Lower lobe of right lung (tissue), 2 donors: ENCODE data around the gene MAOB. TPM values are rescaled to one million over a fixed set of nuclear protein-coding genes. Genes with fewer than 3 reads are reported as not detected.

Experiments used
- ATAC-seq, 2 donors: fragments of 200-7000 bp; cut with Tn5 transposase; one replicate each; pipeline ENCODE4 v1.9.1; 2020 to 2022; ENCODE audit warnings: mild to moderate bottlenecking in 2 of 2, moderate library complexity in 2 of 2
- DNase-seq: peaks from one replicate; pipeline ENCODE4 v3.0.0-alpha.2; 2020
- H3K27ac ChIP-seq: fragments of 200-600 bp; one replicate; pipeline ENCODE4 v1.8.0; 2022
- H3K27me3 ChIP-seq: fragments of 200-600 bp; one replicate; pipeline ENCODE4 v1.8.0; 2022; ENCODE audit warnings: low read depth
- H3K36me3 ChIP-seq: fragments of 200-600 bp; one replicate; pipeline ENCODE4 v1.8.0; 2022; ENCODE audit warnings: mild to moderate bottlenecking
- H3K4me1 ChIP-seq: fragments of 200-600 bp; one replicate; pipeline ENCODE4 v1.8.0; 2022
- H3K4me3 ChIP-seq: fragments of 200-600 bp; one replicate; pipeline ENCODE4 v1.8.0; 2022; ENCODE audit warnings: mild to moderate bottlenecking
- H3K9me3 ChIP-seq: fragments of 200-600 bp; one replicate; pipeline ENCODE4 v1.8.0; 2022
- intact Hi-C: fragments of 100-400 bp; cut with DNase I; formaldehyde crosslinking; loops from one replicate; pipeline ENCODE4 v1.11.0; 2022
- total RNA-seq: library from RNA; stranded (reverse); fragmentation: NEBNext Ultra II Directional; extraction: Animal tissue kit (Norgen Biotek cat#: 25700); gene quantifications from one replicate; pipeline ENCODE4 v1.2.1, GENCODE V29; 2021
- TF ChIP-seq, protein P1 (sequence below): fragments of 200-600 bp; IDR thresholded peaks from one replicate; pipeline ENCODE4 v1.8.0; 2022; ENCODE audit warnings: antibody characterized with exemption, mild to moderate bottlenecking
- donor health status: DM: no; HTN: yes; CAD: no; lungs with severe emphysema.

The MAOB gene
- total RNA-seq, 1 donor from 2014 or later = 23.4 TPM

- H3K4me1 ChIP-seq = no peaks in the 10 kb centered on the region
- ATAC-seq (no peak), DNase-seq (no peak)
- no peaks in the 10 kb centered on the region for H3K27me3 ChIP-seq
- intact Hi-C loops = no loop called here
- H3K9me3 ChIP-seq = no peaks in the 10 kb centered on the region
- peaks cover 41% of the 10 kb centered on the region for H3K36me3 ChIP-seq
- no peak overlapping the region for H3K4me3 ChIP-seq
- H3K27ac ChIP-seq = no peak overlapping the region
- TF ChIP-seq, protein P1, sequence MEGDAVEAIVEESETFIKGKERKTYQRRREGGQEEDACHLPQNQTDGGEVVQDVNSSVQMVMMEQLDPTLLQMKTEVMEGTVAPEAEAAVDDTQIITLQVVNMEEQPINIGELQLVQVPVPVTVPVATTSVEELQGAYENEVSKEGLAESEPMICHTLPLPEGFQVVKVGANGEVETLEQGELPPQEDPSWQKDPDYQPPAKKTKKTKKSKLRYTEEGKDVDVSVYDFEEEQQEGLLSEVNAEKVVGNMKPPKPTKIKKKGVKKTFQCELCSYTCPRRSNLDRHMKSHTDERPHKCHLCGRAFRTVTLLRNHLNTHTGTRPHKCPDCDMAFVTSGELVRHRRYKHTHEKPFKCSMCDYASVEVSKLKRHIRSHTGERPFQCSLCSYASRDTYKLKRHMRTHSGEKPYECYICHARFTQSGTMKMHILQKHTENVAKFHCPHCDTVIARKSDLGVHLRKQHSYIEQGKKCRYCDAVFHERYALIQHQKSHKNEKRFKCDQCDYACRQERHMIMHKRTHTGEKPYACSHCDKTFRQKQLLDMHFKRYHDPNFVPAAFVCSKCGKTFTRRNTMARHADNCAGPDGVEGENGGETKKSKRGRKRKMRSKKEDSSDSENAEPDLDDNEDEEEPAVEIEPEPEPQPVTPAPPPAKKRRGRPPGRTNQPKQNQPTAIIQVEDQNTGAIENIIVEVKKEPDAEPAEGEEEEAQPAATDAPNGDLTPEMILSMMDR = no peak
These were observed 146.3 kb downstream of the MAOB start for GRCh38 chrX:43735957-43736356.

DNA sequence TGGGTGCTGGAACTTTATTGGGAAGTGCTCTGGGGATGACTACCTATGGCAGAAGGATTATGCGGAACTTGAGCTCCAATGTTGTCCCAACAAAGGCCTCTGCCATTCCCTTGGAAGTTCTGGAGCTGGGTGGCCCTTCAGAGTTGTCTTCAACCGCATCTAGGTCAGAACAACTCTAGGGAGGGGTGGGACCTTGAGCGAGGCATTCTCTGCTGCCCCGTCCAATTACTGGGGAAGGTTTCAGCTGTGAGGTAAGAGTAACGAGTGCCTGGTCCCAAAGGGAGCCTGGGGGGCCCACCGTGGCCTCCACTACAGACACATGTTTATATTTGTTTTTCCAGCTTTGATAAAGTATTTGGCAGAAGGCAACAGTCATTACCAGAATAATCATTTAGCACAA is 146.7 kb downstream of the MAOB start:
- no peak overlapping the region for H3K27ac ChIP-seq
- H3K27me3 ChIP-seq = no peaks in the 10 kb centered on the region
- no peaks in the 10 kb centered on the region for H3K4me1 ChIP-seq
- no peaks in the 10 kb centered on the region for H3K9me3 ChIP-seq
- H3K4me3 ChIP-seq = no peak overlapping the region
- TF ChIP-seq, protein P1 = no peak
- intact Hi-C loops = no loop called here
- ATAC-seq (peak in 1 of 2 donors; percentile 9), DNase-seq (no peak)
- H3K36me3 ChIP-seq = peaks cover 37% of the 10 kb centered on the region

- Histone ChIP-seq H3K4me3 (no peak overlapping the region), H3K27ac (no peak overlapping the region), H3K9me3 (no peaks in the 10 kb centered on the region), H3K4me1 (no peaks in the 10 kb centered on the region), H3K36me3 (peaks cover 35% of the 10 kb centered on the region), H3K27me3 (no peaks in the 10 kb centered on the region)
- no peak for DNase-seq
- TF ChIP-seq, protein P1 = no peak
- intact Hi-C loops = no loop called here
- no peak for ATAC-seq
These were observed 147.8 kb downstream of the MAOB start for GRCh38 chrX:43734444-43734843.

GRCh38 chrX:43733699-43734098 is 148.6 kb downstream of the MAOB start:
- intact Hi-C loops = no loop called here
- Histone ChIP-seq H3K4me3 (no peak overlapping the region), H3K4me1 (no peaks in the 10 kb centered on the region), H3K36me3 (peaks cover 35% of the 10 kb centered on the region), H3K27me3 (no peaks in the 10 kb centered on the region), H3K9me3 (no peaks in the 10 kb centered on the region), H3K27ac (no peak overlapping the region)
- ATAC-seq = no peak
- TF ChIP-seq, protein P1 = no peak
- DNase-seq = no peak

GRCh38 chrX:43731086-43731485 is 151.2 kb downstream of the MAOB start:
- DNase-seq (no peak), ATAC-seq (no peak)
- H3K27ac ChIP-seq = no peak overlapping the region
- intact Hi-C loops = no loop called here
- no peaks in the 10 kb centered on the region for H3K27me3 ChIP-seq
- H3K4me3 ChIP-seq = no peak overlapping the region
- H3K4me1 ChIP-seq = peaks cover 7% of the 10 kb centered on the region
- H3K9me3 ChIP-seq = no peaks in the 10 kb centered on the region
- TF ChIP-seq, protein P1 = no peak
- peaks cover 25% of the 10 kb centered on the region for H3K36me3 ChIP-seq

- no peak for ATAC-seq
- no peaks in the 10 kb centered on the region for H3K27me3 ChIP-seq
- no peak for DNase-seq
- TF ChIP-seq, protein P1 = no peak
- intact Hi-C loops = no loop called here
- no peak overlapping the region for H3K4me3 ChIP-seq
- H3K36me3 ChIP-seq = peaks cover 25% of the 10 kb centered on the region
- peaks cover 7% of the 10 kb centered on the region for H3K4me1 ChIP-seq
- no peaks in the 10 kb centered on the region for H3K9me3 ChIP-seq
- no peak overlapping the region for H3K27ac ChIP-seq
These were observed 153.3 kb downstream of the MAOB start for GRCh38 chrX:43728966-43729365.
